Measurements from ENCODE around the gene GRID1.

GRID1 gene

GRCh38 chr10:86056672-86057071 lies 309.9 kb downstream of the GRID1 start:
- H3K27me3 Mint-ChIP-seq (ENCODE audit: low read depth), result peaks cover 11% of the 10 kb centered on the region
- no peak overlapping the region for H3K4me3 Mint-ChIP-seq
- TF ChIP-seq CTCF (IDR thresholded peaks at IDR 0.05; ENCODE audit: unreplicated experiment in 3 of 3), result no peak
- no peak overlapping the region for H3K27ac Mint-ChIP-seq
- H3K9me3 Mint-ChIP-seq, result no peaks in the 10 kb centered on the region
- no peaks in the 10 kb centered on the region for H3K4me1 Mint-ChIP-seq
- no peaks in the 10 kb centered on the region for H3K36me3 Mint-ChIP-seq (ENCODE audit: low read depth)

- H3K36me3 Mint-ChIP-seq (ENCODE audit: low read depth), result no peaks in the 10 kb centered on the region
- no peak overlapping the region for H3K4me3 Mint-ChIP-seq
- H3K4me1 Mint-ChIP-seq, result no peaks in the 10 kb centered on the region
- H3K9me3 Mint-ChIP-seq, result no peaks in the 10 kb centered on the region
- H3K27me3 Mint-ChIP-seq (ENCODE audit: low read depth), result peaks cover 8% of the 10 kb centered on the region
- no peak for TF ChIP-seq CTCF (IDR thresholded peaks at IDR 0.05; ENCODE audit: unreplicated experiment in 3 of 3)
- H3K27ac Mint-ChIP-seq, result no peak overlapping the region
These were observed 310.7 kb downstream of the GRID1 start for GRCh38 chr10:86055928-86056327.

- Mint-ChIP-seq H3K36me3 (ENCODE audit: low read depth) (no peaks in the 10 kb centered on the region), H3K4me1 (no peaks in the 10 kb centered on the region), H3K27ac (no peak overlapping the region), H3K9me3 (peaks cover 2% of the 10 kb centered on the region), H3K4me3 (no peak overlapping the region), H3K27me3 (ENCODE audit: low read depth) (peaks cover 7% of the 10 kb centered on the region)
- TF ChIP-seq CTCF (IDR thresholded peaks at IDR 0.05; ENCODE audit: unreplicated experiment in 3 of 3), result no peak
These were observed 312.9 kb downstream of the GRID1 start for GRCh38 chr10:86053675-86054074.

GRCh38 chr10:86051586-86051985 lies 315.0 kb downstream of the GRID1 start:
- no peak overlapping the region for H3K4me3 Mint-ChIP-seq
- H3K4me1 Mint-ChIP-seq, result no peaks in the 10 kb centered on the region
- H3K9me3 Mint-ChIP-seq, result peaks cover 2% of the 10 kb centered on the region
- no peak for TF ChIP-seq CTCF (IDR thresholded peaks at IDR 0.05; ENCODE audit: unreplicated experiment in 3 of 3)
- peaks cover 7% of the 10 kb centered on the region for H3K27me3 Mint-ChIP-seq (ENCODE audit: low read depth)
- H3K36me3 Mint-ChIP-seq (ENCODE audit: low read depth), result no peaks in the 10 kb centered on the region
- no peak overlapping the region for H3K27ac Mint-ChIP-seq

- Mint-ChIP-seq H3K9me3 (peaks cover 2% of the 10 kb centered on the region), H3K27ac (no peak overlapping the region), H3K4me3 (no peak overlapping the region), H3K36me3 (ENCODE audit: low read depth) (no peaks in the 10 kb centered on the region), H3K27me3 (ENCODE audit: low read depth) (peaks cover 25% of the 10 kb centered on the region), H3K4me1 (no peaks in the 10 kb centered on the region)
- TF ChIP-seq CTCF (IDR thresholded peaks at IDR 0.05; ENCODE audit: unreplicated experiment in 3 of 3), result no peak
These were observed 317.2 kb downstream of the GRID1 start for GRCh38 chr10:86049442-86049841.

GRCh38 chr10:86048973-86049372 lies 317.6 kb downstream of the GRID1 start:
- H3K27ac Mint-ChIP-seq, result no peak overlapping the region
- H3K27me3 Mint-ChIP-seq (ENCODE audit: low read depth), result peaks cover 27% of the 10 kb centered on the region
- H3K36me3 Mint-ChIP-seq (ENCODE audit: low read depth), result no peaks in the 10 kb centered on the region
- peaks cover 2% of the 10 kb centered on the region for H3K9me3 Mint-ChIP-seq
- no peak for TF ChIP-seq CTCF (IDR thresholded peaks at IDR 0.05; ENCODE audit: unreplicated experiment in 3 of 3)
- no peak overlapping the region for H3K4me3 Mint-ChIP-seq
- H3K4me1 Mint-ChIP-seq, result no peaks in the 10 kb centered on the region

Data from nephron (organoid).